ENCODE results near the gene MEIOSIN. TPM values are rescaled to one million over a fixed set of nuclear protein-coding genes. Genes with fewer than 3 reads are reported as not detected.

The MEIOSIN gene
- total and polyA plus RNA-seq, 2 of the 13 experiments (the other 11 are each of a cell fraction or from before 2014, with no cell fraction given), result not detected

GRCh38 chr19:45804140-45804958, 71.1 kb downstream of the MEIOSIN start:
- no peak for ATAC-seq
- Histone ChIP-seq H3K4me3 (replicated peaks in 1 of 3; ENCODE audit: insufficient read depth in 1 of 3, low read depth in 2 of 3, low read length in 3 of 3) (no peak overlapping the region), H3K27me3 (ENCODE audit: control insufficient read depth in 1 of 2, insufficient read depth in 2 of 2, low read length in 2 of 2) (peaks cover 1 to 17% of the 10 kb centered on the region in 2 experiments; a peak in 3 of 5 replicates), H3K36me3 (replicated peaks in 1 of 2; ENCODE audit: control insufficient read depth in 1 of 2, insufficient read depth in 2 of 2, low read length in 2 of 2) (no peaks in the 10 kb centered on the region), H3K9ac (ENCODE audit: insufficient read depth, low read depth, low read length) (no peak overlapping the region), H3K79me2 (ENCODE audit: insufficient read depth, low read length) (no peaks in the 10 kb centered on the region), H3K9me3 (ENCODE audit: low read length) (no peaks in the 10 kb centered on the region), H2AFZ (ENCODE audit: low read length) (no peak overlapping the region), H3K27ac (ENCODE audit: extremely low read length, insufficient read depth, low read length) (no peak overlapping the region), H4K20me1 (ENCODE audit: insufficient read depth, low read length) (no peaks in the 10 kb centered on the region), H3K4me2 (ENCODE audit: low read depth, low read length) (no peak overlapping the region), H3K4me1 (ENCODE audit: insufficient read depth, low read length) (peaks cover 21% of the 10 kb centered on the region)
- DNase-seq (ENCODE audit: low spot score), result no peak
- BruUV-seq (replicated peaks), result no TSS peak
- ChIA-PET POLR2A (interaction anchor here (0.9 kb wide), 1 partner anchor 12 kb away, joined by 3 read pairs; no protein-coding TSS in a partner anchor), CTCF (ENCODE audit: low intra/inter-chr PET ratio, low total read pairs) (no interaction called here)
- WGBS (ENCODE audit: low lambda C conversion rate), result 75% methylated on average over 33 of the region's 57 CpGs
- no peak for FAIRE-seq
- intact Hi-C loops (cut with micrococcal nuclease; ENCODE audit: unreplicated experiment) (no loop called here), in situ Hi-C loops (cut with HindIII; ENCODE audit: extremely low pct_ligation_motif_present, low pct_unique_long_range_greater_than_20kb) (no loop called here)
- TF ChIP-seq ZBTB34 (CRISPR knock-in tag; IDR thresholded peaks at IDR 0.05) (no peak), SMAD3 (CRISPR knock-in tag; IDR thresholded peaks at IDR 0.05) (no peak), HNRNPK (IDR thresholded peaks at IDR 0.05; ENCODE audit: low read depth, low read length, poor library complexity, severe bottlenecking) (no peak), STAG1 (CRISPR knock-in tag; IDR thresholded peaks at IDR 0.05) (no peak), HOXA5 (CRISPR knock-in tag; IDR thresholded peaks at IDR 0.05) (no peak), CBX5 (CRISPR knock-in tag; IDR thresholded peaks at IDR 0.05; ENCODE audit: borderline replicate concordance) (no peak), ZNF781 (CRISPR knock-in tag; IDR thresholded peaks at IDR 0.05; ENCODE audit: borderline replicate concordance, not compliant biosample characterization) (no peak), ZNF234 (CRISPR knock-in tag; conservative IDR thresholded peaks at IDR 0.05) (no peak), ZNF552 (CRISPR knock-in tag; IDR thresholded peaks at IDR 0.05; ENCODE audit: borderline replicate concordance) (no peak), FOSL2 (CRISPR knock-in tag; IDR thresholded peaks at IDR 0.05) (no peak), E2F2 (CRISPR knock-in tag; IDR thresholded peaks at IDR 0.05; ENCODE audit: borderline replicate concordance) (no peak), THRA (CRISPR knock-in tag; IDR thresholded peaks at IDR 0.05; ENCODE audit: borderline replicate concordance) (no peak)
- TF ChIP-seq, protein P1, sequence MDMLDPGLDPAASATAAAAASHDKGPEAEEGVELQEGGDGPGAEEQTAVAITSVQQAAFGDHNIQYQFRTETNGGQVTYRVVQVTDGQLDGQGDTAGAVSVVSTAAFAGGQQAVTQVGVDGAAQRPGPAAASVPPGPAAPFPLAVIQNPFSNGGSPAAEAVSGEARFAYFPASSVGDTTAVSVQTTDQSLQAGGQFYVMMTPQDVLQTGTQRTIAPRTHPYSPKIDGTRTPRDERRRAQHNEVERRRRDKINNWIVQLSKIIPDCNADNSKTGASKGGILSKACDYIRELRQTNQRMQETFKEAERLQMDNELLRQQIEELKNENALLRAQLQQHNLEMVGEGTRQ (IDR thresholded peaks at IDR 0.05; ENCODE audit: low read depth, low read length), result no peak
- TF ChIP-seq, protein P1 (CRISPR knock-in tag; IDR thresholded peaks at IDR 0.05; ENCODE audit: borderline replicate concordance), result no peak

Measured in HepG2 (cell line).